Fibroblast of skin of right biceps (primary cell): ENCODE data around the gene PHACTR4.
"Not testable (repeated sequence)": the region's sequence is repeated elsewhere in the genome, so short reads cannot be mapped to it uniquely, and the experiment has no call there.

ENCODE experiments used
- DNase-seq: peaks from one replicate; pipeline ENCODE4 v3.0.0-alpha.2; 2013

The PHACTR4 gene

GRCh38 chr1:28506907-28507246, 137.3 kb downstream of the PHACTR4 start:
- peak; percentile 2 for DNase-seq

- DNase-seq = peak; percentile 19
These were observed 137.7 kb downstream of the PHACTR4 start for GRCh38 chr1:28507247-28507645.

DNA sequence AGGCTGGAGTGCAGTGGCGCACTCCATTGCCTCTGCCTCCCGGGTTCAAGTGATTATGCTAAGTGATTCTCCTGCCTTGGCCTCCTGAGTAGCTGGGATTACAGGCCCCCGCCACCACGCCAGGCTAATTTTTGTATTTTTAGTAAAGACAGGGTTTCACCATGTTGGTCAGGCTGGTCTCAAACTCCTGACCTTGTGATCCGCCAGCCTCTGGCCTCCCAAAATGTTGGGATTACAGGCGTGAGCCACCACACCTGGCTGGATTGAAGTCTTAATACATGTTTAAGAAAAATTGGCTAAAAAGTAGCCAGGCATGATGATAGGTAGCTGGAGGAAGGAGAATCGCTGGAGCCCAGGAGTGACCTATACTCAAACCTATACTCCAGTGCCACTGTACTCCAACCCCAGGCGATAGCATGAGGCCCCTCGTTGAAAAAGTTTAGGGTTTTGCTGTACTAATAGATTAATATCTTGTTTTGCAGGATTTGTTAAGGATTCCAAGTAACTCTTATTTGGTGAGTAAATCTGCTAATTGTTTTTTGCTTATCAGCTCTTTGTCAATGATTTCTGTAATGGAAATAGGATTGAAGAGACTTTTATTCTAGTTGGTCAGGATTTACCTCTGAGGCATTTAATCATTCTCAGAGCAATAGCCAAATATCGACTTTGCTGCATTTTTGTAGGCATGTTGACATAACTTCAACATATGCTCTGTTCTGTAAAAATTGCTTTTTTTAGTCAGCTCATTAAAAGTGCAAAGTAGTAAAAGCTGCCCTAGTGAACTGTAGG, 138.3 kb downstream of the PHACTR4 start:
- DNase-seq = peak; percentile 7

GRCh38 chr1:28508435-28508754, 138.9 kb downstream of the PHACTR4 start:
- DNase-seq = peak; percentile 40

DNA sequence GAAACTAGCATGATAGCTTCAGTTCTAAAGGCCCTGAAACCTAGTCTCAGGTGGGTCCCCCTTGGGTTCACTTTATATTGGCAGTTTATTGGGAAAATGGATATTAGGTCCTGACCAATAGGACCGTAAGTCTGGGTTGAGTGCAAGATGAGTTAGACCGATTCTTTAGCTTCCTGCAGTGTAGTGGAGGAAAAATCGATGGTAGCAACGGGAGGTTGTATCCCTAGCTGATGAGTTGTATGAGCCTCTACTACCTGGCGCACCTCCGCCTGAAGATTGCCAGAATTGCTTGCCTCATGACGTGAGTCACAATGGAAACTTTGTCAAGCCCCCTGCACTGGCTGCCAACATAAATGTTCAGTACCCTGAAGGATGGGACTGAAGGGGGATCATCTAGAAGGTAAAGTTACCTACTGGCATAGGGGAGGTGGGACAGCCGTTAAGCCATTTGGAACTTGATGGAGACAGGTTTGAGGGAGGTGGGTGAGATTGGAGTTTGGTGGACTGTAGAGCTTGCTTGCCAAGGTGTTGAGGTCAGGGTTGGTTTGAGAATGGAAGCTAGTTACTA, 140.2 kb downstream of the PHACTR4 start:
- DNase-seq = peak; percentile 47

DNA sequence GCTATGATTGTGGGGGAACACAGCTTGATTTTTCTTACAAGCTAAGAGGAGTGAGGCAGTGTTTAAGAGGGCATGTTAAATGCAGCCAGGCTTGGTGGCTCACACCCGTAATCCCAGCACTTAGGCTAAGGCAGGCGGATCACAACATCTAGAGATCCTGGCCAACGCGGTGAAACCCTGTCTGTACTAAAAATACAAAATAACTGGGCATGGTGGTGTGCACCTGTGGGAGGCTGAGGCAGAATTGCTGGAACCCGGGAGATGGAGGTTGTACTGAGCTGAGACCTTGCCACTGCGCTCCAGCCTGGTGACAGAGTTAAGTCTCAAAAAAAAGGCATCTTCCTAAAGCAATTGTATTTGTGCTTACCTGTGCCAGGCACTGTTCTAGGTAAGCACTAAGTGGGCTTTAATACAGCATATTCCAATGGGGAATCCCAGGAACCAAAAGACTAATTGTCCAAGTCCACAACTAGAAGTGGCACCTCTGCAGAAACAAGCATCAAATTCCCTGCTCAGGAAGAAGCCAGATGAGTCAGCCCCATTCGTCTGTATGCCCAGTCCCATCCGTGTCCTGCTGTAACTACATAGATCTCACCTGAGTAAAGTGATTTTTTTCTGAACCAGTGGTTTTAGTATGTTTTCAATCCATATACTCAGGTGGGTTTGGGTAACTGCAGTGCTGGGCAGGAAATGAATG, 140.9 kb downstream of the PHACTR4 start:
- DNase-seq = peak; percentile 67

DNA sequence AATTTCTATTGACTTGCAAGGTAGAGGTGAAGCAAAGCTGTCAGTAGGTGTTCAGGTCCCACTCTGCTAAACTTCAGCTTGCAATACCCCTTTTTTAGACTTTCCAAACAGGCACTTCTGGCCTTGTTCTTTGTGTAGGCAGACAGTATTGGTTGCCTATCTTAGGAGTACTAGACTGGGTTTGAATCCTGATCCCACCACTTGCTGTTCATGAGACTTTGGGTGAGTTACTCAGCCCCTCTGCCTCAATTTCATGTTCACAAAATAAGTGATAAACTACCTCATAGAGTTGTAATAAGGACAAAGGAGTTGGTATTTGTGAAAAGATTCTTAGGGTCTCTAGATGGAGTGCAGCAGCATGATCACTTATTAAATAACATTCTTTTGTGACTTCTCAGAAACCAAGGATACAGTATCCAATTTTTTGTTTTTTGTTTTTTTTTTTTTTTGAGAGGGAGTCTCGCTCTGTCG, 141.5 kb downstream of the PHACTR4 start:
- peak; percentile 63 for DNase-seq

GRCh38 chr1:28512058-28512611, 142.6 kb downstream of the PHACTR4 start:
- DNase-seq = peak; percentile 47

DNA sequence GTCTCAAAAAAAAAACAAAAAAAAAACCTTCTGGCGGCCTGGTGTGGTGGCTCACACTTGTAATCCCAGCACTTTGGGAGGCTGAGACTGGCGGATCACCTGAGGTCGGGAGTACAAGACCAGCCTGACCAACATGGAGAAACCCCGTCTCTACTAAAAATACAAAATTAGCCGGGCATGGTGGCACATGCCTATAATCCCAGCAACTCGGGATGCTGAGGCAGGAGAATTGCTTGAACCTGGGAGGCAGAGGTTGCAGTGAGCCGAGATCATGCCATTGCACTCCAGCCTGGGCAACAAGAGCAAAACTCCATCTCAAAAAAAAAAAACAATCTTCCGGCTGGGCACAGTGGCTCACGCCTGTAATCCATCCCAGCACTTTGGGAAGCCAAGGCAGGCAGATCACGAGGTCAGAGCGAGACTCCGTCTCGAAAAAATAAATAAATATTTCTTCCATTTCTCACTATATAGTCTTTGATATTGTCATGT, 144.9 kb downstream of the PHACTR4 start:
- peak; percentile 26 for DNase-seq

- DNase-seq = peak; percentile 7
These were observed 147.0 kb downstream of the PHACTR4 start for GRCh38 chr1:28516518-28516956.

DNA sequence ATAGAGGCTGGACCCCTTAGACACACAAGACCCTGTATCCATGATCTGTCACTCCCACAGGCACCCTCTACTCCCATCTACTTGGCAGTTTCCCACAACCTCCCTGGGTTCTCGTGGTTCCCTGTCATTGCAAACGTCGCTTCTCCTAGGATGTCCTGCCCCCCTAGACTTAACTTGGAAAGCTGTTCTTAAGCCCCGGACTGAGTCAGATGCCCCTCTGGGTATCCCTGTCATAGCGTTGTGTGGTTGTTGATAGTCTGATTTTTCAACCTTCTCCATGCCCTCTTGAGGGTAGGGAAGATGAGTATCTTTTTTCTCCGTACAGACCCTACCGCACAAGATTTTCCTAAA, 148.1 kb downstream of the PHACTR4 start:
- peak; percentile 45 for DNase-seq

DNA sequence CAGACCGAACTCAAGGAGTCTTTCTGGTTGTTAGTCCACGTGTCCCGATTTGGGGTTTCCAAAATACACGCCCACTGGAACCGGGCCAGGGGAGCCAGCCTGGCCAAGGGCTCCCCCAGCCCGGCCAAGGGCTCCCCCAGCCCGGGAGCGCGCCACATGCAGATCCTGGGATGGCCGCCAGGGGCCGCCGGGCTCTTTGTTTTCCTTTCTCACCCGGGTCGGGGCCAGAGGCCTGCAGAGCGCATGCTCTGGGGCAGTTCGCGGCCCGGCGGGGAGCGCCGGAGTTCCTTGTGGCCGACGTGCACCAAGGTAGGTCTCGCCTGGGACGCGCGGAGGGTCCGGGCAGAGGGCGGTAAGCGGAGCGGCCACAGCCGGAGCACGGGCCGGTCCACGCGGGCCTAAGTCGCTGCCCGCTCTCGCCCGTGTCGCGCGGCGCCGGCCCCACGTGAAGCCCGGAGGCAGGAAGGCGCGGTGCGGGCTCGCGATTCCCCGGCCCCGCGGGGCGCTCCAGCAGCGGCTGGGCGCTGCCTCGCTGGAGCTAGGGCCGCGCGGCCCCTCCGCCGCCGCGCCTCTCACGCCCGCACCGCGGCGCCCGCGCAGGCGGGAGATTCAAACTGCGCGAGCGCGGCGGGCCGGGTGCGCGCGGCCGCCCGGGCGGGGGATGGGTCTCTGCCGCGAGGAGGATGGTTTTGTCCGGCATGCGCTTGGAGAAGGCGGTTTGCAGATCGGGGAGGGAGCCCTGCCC, 148.6 kb downstream of the PHACTR4 start:
- DNase-seq = peak; percentile 90

GRCh38 chr1:28518745-28519341, 149.3 kb downstream of the PHACTR4 start:
- peak; percentile 6 for DNase-seq

DNA sequence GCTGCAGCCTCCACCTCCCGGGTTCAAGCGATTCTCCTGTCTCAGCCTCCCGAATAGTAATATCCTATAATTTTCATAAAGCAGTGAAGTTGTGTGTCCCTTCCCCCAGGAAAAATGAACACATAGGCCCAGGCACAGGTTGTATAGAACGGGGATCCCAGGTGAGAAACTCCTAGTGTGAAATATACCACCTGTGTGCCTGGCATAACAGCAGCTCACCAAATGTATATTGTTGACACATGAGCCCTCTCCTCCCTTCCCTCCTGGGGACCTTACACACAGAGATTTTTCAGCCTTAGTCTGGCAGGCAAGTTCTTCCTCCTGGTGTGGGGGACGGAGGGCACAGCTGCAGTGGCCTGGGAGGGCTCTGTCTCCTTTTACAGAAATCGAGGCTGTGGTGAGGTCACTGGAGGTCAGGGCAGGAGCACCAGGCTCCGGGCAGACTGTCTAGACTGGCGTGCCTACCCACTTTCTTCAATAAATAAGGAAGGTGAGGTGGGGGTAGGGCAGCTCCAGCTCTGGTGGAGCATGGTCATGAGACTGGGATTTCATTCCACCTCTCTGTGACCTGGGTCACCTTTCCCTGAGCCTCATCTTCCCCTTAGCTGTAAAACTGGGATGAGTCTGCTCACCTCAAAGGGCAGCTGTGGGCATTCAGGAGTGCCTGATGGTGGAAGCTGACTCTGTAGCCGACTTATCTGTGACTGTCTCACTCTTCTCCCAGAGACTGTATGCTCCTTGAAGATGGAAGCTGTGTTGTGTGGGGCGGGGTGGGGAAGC, 150.6 kb downstream of the PHACTR4 start:
- no peak for DNase-seq

GRCh38 chr1:28520796-28521195, 151.3 kb downstream of the PHACTR4 start:
- not testable (repeated sequence) for DNase-seq

DNA sequence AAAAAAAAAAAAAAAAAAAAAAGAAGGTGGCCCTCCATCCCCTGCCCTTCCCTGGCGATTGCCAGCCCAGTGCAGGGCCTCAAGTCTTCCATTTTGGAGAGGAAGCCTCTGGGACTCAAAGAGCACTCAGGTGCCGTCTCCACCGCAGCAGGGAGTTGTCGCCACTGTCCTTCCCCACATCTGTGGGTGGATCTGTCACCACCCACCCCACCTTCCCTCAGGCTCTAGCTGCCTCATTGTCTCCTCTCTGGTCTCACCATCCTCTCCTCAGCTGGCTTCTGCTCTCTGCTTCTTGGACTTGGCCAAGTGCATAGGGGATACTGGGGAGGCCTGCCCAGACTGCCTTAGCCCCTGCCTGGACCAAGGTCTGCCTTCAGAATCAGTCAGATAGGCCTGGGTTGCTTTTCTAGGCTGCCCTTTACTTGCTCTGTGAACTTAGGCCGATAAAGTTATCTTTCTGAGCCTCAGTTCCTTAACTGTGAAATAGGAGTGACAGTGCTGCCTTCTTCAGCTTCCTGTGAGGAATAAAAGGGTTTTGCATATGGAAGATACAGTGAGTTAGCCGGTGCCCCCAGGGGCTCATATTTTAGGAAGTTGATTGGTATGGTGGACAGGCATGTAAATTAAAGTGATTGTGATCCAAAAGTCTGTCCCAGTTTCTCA, 152.1 kb downstream of the PHACTR4 start:
- DNase-seq = no peak

DNA sequence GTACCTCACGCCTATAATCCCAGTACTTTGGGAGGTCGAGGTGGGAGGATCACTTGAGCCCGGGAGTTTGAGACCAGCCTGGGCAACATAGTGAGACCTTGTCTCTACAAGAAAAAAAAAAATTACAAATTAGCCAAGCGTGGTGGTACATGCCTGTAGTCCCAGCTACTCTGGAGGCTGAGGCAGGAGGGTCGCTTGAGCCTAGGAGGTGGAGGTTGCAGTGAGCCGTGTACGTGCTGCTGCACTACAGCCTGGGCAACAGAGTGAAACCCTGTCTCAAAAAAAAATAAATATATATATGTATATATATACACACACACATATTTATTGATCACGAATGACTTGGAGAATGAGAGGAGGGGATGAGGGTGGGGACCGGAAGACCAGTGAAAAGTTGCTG, 153.0 kb downstream of the PHACTR4 start:
- not testable (repeated sequence) for DNase-seq

GRCh38 chr1:28525002-28525642, 155.6 kb downstream of the PHACTR4 start:
- not testable (repeated sequence) for DNase-seq

- peak; percentile 25 for DNase-seq
These were observed 157.3 kb downstream of the PHACTR4 start for GRCh38 chr1:28526886-28527285.

- DNase-seq = no peak
These were observed 160.9 kb downstream of the PHACTR4 start for GRCh38 chr1:28530456-28530855.

DNA sequence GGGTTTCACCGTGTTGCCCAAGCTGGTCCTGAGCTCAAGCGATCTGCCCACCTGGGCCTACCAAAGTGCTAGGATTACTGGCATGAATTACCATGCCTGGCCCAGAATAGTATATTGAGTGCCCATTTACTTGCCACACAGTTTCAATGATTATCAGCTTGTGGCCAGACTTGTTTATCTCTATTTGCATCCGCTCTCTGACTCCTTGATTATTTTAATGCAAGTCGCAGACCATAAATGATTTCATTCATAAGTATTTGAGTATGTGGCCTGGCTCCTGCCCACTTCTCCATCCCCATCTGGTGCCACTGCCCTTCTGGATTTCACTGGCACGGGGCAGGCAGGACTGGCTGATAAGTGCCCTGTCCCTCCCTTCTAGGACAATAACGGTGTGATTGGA, 165.1 kb downstream of the PHACTR4 start:
- DNase-seq = no peak
